ENCODE data around the gene SHLD1.

GRCh38 chr20:5753814-5754213, 3.6 kb downstream of the SHLD1 start:
- TF ChIP-seq CTCF (IDR thresholded peaks at IDR 0.05) (no peak), POLR2A (IDR thresholded peaks at IDR 0.05) (no peak)

All from lower leg skin (tissue), 3 donors.